Duodenal mucosa (tissue), 2 donors: ENCODE measurements around the gene PDCD2L.
"Not testable (repeated sequence)": the region's sequence is repeated elsewhere in the genome, so short reads cannot be mapped to it uniquely, and the experiment has no call there.

Source experiments
- H3K27ac ChIP-seq: one replicate; pipeline ENCODE4 v1.7.0; 2013; ENCODE audit warnings: low read depth, low read length
- H3K27me3 ChIP-seq, 2 donors: one replicate each; pipeline ENCODE4 v1.7.0; 2013; ENCODE audit warnings: low read length in 2 of 2, control low read depth in 1 of 2; ENCODE audit not compliant: insufficient read depth in 2 of 2, control insufficient read depth in 1 of 2
- H3K36me3 ChIP-seq, 2 donors: one replicate each; pipeline ENCODE4 v1.7.0; 2013; ENCODE audit warnings: low read length in 2 of 2, control low read depth in 1 of 2; ENCODE audit not compliant: insufficient read depth in 2 of 2, control insufficient read depth in 1 of 2
- H3K4me1 ChIP-seq, 2 donors: one replicate each; pipeline ENCODE4 v1.7.0; 2013; ENCODE audit warnings: low read length in 2 of 2, control low read depth in 1 of 2; ENCODE audit not compliant: insufficient read depth in 2 of 2, control insufficient read depth in 1 of 2
- H3K4me3 ChIP-seq, 2 donors: one replicate each; pipeline ENCODE4 v1.7.0; 2013; ENCODE audit warnings: low read length in 2 of 2, low read depth in 1 of 2
- H3K9ac ChIP-seq, 2 donors: one replicate each; pipeline ENCODE4 v1.7.0; 2013; ENCODE audit warnings: low read length in 2 of 2, low read depth in 1 of 2
- H3K9me3 ChIP-seq, 2 donors: one replicate each; pipeline ENCODE4 v1.7.0; 2013; ENCODE audit warnings: low read length in 2 of 2, control low read depth in 1 of 2; ENCODE audit not compliant: control insufficient read depth in 1 of 2

The PDCD2L gene

GRCh38 chr19:34431681-34432402, 27.6 kb downstream of the PDCD2L start:
- Histone ChIP-seq H3K9me3 (no peaks in the 10 kb centered on the region), H3K9ac (no peak overlapping the region), H3K4me1 (peaks cover 15 to 20% of the 10 kb centered on the region in 2 donors), H3K27me3 (no peaks in the 10 kb centered on the region), H3K36me3 (peaks cover 0 to 30% of the 10 kb centered on the region in 2 donors), H3K4me3 (no peak overlapping the region), H3K27ac (no peak overlapping the region)

- Histone ChIP-seq H3K36me3 (peaks cover 0 to 36% of the 10 kb centered on the region in 2 donors), H3K4me1 (peaks cover 15 to 20% of the 10 kb centered on the region in 2 donors), H3K9ac (no peak overlapping the region), H3K27me3 (no peaks in the 10 kb centered on the region), H3K9me3 (no peaks in the 10 kb centered on the region), H3K4me3 (no peak overlapping the region), H3K27ac (no peak overlapping the region)
These were observed 28.6 kb downstream of the PDCD2L start for GRCh38 chr19:34432797-34433196.

GRCh38 chr19:34436716-34437115, 32.5 kb downstream of the PDCD2L start:
- Histone ChIP-seq H3K9ac (no peak overlapping the region), H3K9me3 (no peaks in the 10 kb centered on the region), H3K4me1 (no peaks in the 10 kb centered on the region), H3K4me3 (no peak overlapping the region), H3K27me3 (no peaks in the 10 kb centered on the region), H3K36me3 (peaks cover 5 to 67% of the 10 kb centered on the region in 2 donors), H3K27ac (no peak overlapping the region)

- Histone ChIP-seq H3K36me3 (peaks cover 42 to 92% of the 10 kb centered on the region in 2 donors), H3K9ac (no peak overlapping the region), H3K4me3 (no peak overlapping the region), H3K27me3 (no peaks in the 10 kb centered on the region), H3K27ac (no peak overlapping the region), H3K4me1 (no peaks in the 10 kb centered on the region), H3K9me3 (no peaks in the 10 kb centered on the region)
These were observed 44.0 kb downstream of the PDCD2L start for GRCh38 chr19:34448191-34448590.

GRCh38 chr19:34452723-34453122, 48.5 kb downstream of the PDCD2L start:
- no peaks in the 10 kb centered on the region for H3K27me3 ChIP-seq
- H3K27ac ChIP-seq, result no peak overlapping the region
- H3K4me1 ChIP-seq, result no peaks in the 10 kb centered on the region
- no peak overlapping the region for H3K9ac ChIP-seq
- no peak overlapping the region for H3K4me3 ChIP-seq
- H3K36me3 ChIP-seq, result peaks cover 29 to 78% of the 10 kb centered on the region in 2 donors
- H3K9me3 ChIP-seq, result no peaks in the 10 kb centered on the region

- H3K9ac ChIP-seq, result no peak overlapping the region
- H3K4me3 ChIP-seq, result no peak overlapping the region
- H3K4me1 ChIP-seq, result peaks cover 0 to under 1% of the 10 kb centered on the region in 2 donors
- H3K27ac ChIP-seq, result no peak overlapping the region
- no peaks in the 10 kb centered on the region for H3K9me3 ChIP-seq
- H3K27me3 ChIP-seq, result no peaks in the 10 kb centered on the region
- peaks cover 29 to 74% of the 10 kb centered on the region in 2 donors for H3K36me3 ChIP-seq
These were observed 49.9 kb downstream of the PDCD2L start for GRCh38 chr19:34454091-34454490.

GRCh38 chr19:34454685-34455084, 50.5 kb downstream of the PDCD2L start:
- H3K27me3 ChIP-seq, result no peaks in the 10 kb centered on the region
- no peak overlapping the region for H3K4me3 ChIP-seq
- H3K36me3 ChIP-seq, result peaks cover 34 to 77% of the 10 kb centered on the region in 2 donors
- peaks cover 0 to 4% of the 10 kb centered on the region in 2 donors for H3K4me1 ChIP-seq
- no peak overlapping the region for H3K27ac ChIP-seq
- no peaks in the 10 kb centered on the region for H3K9me3 ChIP-seq
- no peak overlapping the region for H3K9ac ChIP-seq

- not testable (repeated sequence) for H3K27me3 ChIP-seq, H3K4me3 ChIP-seq, H3K27ac ChIP-seq, H3K9me3 ChIP-seq, H3K9ac ChIP-seq, H3K4me1 ChIP-seq
- H3K36me3 ChIP-seq, result peaks cover 41 to 77% of the 10 kb centered on the region in 2 donors
These were observed 51.7 kb downstream of the PDCD2L start for GRCh38 chr19:34455783-34456480.

GRCh38 chr19:34457446-34457845, 53.2 kb downstream of the PDCD2L start:
- Histone ChIP-seq H3K27me3 (no peaks in the 10 kb centered on the region), H3K27ac (no peak overlapping the region), H3K4me1 (peaks cover 0 to 7% of the 10 kb centered on the region in 2 donors), H3K9me3 (no peaks in the 10 kb centered on the region), H3K36me3 (peaks cover 52 to 78% of the 10 kb centered on the region in 2 donors), H3K4me3 (no peak overlapping the region), H3K9ac (no peak overlapping the region)

GRCh38 chr19:34458677-34459076, 54.5 kb downstream of the PDCD2L start:
- Histone ChIP-seq H3K36me3 (peaks cover 48 to 77% of the 10 kb centered on the region in 2 donors), H3K4me1 (peaks cover 0 to 7% of the 10 kb centered on the region in 2 donors), H3K9ac (no peak overlapping the region)

More at GRCh38 chr19:34458677-34459076, 54.5 kb downstream of the PDCD2L start:
- Histone ChIP-seq H3K27ac (no peak overlapping the region), H3K27me3 (no peaks in the 10 kb centered on the region), H3K4me3 (no peak overlapping the region), H3K9me3 (no peaks in the 10 kb centered on the region)
